GM12864 (cell line): ENCODE results near the gene ZNF212.
A peak's percentile ranks its signal among the peaks of the same experiment; 100 is the strongest.

Experiments used
- DNase-seq: peaks from one replicate; pipeline ENCODE4 v3.0.0-alpha.2; 2011; ENCODE audit warnings: low read depth
- H3K4me3 ChIP-seq: 2 replicates; pipeline ENCODE4 v1.5.1; 2011; ENCODE audit warnings: mild to moderate bottlenecking, low read depth, low read length, control low read depth
- CTCF ChIP-seq: IDR thresholded peaks from 2 replicates; pipeline ENCODE4 v1.5.1; 2011; ENCODE audit warnings: low read depth, mild to moderate bottlenecking, moderate library complexity, low read length, control low read depth, inconsistent platforms; ENCODE audit errors: missing control alignments

Gene ZNF212

GRCh38 chr7:149284850-149285585, 45.6 kb downstream of the ZNF212 start:
- peak overlapping the region; percentile 70 for H3K4me3 ChIP-seq

DNA sequence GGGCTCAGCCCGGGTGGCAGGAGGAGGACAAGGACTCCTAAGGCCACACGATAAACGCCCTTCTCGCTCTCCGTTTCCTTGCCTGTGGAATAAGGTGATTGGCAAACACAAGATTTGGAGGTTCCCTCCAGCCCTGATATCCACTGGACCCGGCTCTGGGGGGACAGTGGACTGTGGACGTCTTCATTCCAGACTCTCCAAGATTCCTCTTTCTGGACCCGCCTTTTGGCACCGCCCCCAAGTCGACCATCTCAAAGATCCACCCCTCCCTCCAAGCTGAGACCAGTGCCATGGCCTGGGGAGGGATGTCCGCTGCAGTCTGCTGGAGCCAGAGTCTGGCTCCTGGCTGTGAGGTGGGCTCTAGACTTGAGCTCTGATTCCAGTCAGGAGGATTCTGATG, 46.2 kb downstream of the ZNF212 start:
- TF ChIP-seq CTCF = no peak
- DNase-seq = no peak
- peak overlapping the region; percentile 70 for H3K4me3 ChIP-seq

More at GRCh38 chr7:149284850-149285585, 45.6 kb downstream of the ZNF212 start:
- DNase-seq = peak; percentile 70
- peak; percentile 12 for TF ChIP-seq CTCF

- DNase-seq = no peak
- no peak for TF ChIP-seq CTCF
- H3K4me3 ChIP-seq = no peak overlapping the region
Measured at GRCh38 chr7:149286811-149287400, 47.5 kb downstream of the ZNF212 start.

DNA sequence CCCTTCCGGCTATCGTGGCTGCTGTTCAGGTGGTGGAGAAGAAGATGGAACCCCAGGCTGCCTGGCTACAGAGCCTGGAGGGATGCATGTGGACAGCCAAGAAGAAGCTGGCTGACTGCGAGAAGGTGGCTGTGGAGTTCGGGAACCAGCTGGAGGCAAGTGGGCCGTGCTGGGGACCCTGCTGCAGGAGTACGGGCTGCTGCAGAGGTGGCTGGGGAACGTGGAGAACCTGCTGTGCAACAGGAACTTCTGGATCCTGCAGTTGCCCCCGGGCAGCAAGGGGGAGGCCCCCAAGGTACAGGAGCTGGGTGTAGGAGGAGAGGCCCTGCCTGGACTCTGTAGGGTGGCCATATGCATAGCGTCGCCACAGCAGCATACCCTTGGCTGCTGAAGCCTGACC, 48.2 kb downstream of the ZNF212 start:
- no peak overlapping the region for H3K4me3 ChIP-seq
- DNase-seq = no peak
- TF ChIP-seq CTCF = no peak

GRCh38 chr7:149289262-149289661, 49.8 kb downstream of the ZNF212 start:
- no peak for DNase-seq
- no peak for TF ChIP-seq CTCF
- H3K4me3 ChIP-seq = no peak overlapping the region

DNA sequence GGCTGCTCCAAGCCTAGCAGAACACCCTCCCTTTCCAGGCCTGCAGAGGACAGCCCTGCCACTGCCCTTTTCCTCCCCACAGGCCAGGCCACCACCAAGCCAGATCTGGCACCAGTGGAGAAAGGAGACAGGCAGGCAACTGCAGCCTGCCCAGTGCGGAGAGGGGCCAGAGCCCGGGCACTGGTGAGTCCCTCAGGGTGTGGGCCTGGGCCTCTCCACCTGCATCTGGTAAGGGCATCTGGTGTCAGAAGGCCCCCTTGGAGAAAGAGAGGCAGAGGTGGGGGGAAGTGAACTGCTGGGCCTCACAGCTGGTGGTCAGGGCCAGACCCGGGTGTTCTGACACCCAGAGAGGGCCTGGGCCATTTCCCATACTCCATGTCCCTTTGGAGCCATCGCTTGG, 50.4 kb downstream of the ZNF212 start:
- H3K4me3 ChIP-seq = no peak overlapping the region
- TF ChIP-seq CTCF = no peak
- DNase-seq = no peak

DNA sequence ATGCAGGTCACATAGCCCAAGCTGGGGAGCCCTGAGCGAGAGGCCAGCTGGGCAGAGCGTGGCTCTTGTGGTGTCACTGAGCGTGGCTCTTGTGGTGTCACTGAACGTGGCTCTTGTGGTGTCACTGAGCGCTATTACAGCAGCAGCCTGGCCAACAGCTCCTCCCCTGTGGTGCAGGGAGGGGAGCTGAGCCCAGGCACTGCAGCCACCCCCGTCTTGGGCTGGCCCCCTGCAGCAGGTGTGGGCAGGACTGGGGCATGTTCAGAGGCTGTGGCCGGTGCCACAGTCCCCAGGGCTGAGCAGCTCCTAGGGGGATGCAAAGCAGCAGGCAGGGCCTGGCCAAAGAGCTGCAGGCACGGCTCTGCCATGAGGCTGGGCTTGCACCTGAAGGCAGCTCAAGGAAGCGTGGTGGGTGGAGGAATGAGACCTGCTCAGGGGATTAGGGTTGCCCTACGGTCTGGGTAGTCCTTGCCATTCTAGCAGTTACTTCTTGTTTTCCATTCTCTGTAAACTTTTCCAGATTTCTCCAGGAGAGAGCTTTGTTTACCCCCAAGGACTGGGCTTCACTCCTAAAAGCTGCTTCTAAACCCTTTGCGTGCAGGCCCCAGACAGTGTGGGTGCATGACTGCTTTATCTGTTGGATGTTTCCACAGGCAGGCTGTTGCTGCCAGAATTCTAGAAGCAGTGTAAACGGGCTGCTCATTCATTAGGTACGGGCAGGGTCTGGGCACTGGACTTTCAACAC, 51.8 kb downstream of the ZNF212 start:
- no peak overlapping the region for H3K4me3 ChIP-seq
- no peak for TF ChIP-seq CTCF

More for the DNA sequence above, 51.8 kb downstream of the ZNF212 start:
- DNase-seq = no peak
